ENCODE measurements around the gene ANKS3.

The ANKS3 gene

DNA sequence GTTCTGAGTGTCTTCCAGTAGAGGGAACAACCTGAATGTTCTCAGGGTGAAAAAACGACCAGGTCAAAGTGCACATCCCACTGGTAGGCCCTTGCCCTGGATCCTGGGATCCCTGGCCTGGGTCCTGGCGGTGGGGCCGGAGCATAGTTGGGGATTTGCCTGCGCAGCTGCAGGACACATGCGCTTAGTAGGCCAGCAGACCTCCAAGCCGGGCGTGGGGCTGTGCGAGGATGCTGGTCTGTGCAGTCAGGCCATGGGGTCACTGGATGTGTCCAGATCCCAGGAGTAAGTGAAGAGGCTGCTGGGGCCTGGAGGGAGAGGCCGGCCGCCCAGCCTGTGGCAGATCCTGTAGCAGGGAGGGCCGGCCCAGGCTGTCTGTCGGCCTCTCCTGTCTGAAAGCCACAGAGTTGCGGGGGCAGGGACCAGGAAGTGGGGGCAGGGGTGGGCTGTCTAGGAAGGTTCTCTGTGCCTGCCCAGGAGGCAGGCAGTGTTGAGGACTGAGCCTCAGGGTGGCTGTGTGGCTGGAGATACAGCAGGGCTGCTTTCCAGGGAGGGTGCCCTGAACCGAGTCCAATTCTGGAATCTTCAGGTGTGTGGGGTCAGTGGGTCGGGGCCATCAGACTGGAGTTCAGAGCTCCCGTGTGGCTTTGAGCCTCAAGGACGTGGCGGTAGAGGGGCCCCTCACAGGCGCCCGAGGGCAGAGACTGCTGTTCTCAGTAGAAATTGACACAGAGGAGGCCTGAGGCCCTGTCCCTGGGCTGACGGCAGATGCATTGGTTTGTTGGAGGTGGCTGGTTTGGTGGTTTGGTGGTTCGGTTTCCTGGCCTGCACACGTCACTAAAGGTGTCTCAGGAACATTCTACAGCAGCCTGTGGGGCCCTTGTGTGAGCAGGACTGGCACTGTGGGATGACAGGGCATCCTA is 57.9 kb downstream of the ANKS3 start:
- DNase-seq (ENCODE audit: low read depth), result no peak
- TF ChIP-seq, protein P1, sequence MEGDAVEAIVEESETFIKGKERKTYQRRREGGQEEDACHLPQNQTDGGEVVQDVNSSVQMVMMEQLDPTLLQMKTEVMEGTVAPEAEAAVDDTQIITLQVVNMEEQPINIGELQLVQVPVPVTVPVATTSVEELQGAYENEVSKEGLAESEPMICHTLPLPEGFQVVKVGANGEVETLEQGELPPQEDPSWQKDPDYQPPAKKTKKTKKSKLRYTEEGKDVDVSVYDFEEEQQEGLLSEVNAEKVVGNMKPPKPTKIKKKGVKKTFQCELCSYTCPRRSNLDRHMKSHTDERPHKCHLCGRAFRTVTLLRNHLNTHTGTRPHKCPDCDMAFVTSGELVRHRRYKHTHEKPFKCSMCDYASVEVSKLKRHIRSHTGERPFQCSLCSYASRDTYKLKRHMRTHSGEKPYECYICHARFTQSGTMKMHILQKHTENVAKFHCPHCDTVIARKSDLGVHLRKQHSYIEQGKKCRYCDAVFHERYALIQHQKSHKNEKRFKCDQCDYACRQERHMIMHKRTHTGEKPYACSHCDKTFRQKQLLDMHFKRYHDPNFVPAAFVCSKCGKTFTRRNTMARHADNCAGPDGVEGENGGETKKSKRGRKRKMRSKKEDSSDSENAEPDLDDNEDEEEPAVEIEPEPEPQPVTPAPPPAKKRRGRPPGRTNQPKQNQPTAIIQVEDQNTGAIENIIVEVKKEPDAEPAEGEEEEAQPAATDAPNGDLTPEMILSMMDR (conservative IDR thresholded peaks at IDR 0.05; ENCODE audit: low read depth, low read length), result no peak
- H3K4me3 ChIP-seq (ENCODE audit: low read depth, low read length), result no peak overlapping the region

DNA sequence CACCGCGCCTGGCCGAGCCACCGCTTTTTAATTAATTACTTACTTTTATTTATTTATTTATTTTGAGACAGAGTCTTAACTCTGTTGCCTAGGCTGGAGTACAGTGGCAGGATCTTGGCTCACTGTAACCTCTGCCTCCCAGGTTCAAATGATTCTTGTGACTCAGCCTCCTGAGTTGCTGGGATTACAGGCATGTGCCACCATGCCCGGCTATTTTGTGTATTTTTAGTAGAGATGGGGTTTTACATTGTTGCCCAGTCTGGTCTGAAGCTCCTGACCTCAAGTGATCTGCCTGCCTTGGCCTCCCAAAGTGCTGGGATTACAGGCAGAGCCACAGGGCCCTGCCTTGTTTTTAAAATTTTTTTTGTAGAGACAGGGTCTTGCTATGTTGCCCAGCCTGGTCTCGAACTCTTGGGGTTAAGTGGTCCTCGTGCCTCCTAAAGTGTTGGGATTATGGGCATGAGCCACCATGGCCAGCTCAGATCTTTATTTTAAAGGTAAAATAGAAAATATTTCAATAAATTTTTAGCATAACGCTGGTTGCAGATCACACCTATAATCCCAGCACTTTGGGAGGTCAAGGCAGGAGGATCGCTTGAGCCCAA is 59.0 kb downstream of the ANKS3 start:
- no peak overlapping the region for H3K4me3 ChIP-seq (ENCODE audit: low read depth, low read length)
- DNase-seq (ENCODE audit: low read depth), result no peak
- TF ChIP-seq, protein P1 (conservative IDR thresholded peaks at IDR 0.05; ENCODE audit: low read depth, low read length), result no peak

DNA sequence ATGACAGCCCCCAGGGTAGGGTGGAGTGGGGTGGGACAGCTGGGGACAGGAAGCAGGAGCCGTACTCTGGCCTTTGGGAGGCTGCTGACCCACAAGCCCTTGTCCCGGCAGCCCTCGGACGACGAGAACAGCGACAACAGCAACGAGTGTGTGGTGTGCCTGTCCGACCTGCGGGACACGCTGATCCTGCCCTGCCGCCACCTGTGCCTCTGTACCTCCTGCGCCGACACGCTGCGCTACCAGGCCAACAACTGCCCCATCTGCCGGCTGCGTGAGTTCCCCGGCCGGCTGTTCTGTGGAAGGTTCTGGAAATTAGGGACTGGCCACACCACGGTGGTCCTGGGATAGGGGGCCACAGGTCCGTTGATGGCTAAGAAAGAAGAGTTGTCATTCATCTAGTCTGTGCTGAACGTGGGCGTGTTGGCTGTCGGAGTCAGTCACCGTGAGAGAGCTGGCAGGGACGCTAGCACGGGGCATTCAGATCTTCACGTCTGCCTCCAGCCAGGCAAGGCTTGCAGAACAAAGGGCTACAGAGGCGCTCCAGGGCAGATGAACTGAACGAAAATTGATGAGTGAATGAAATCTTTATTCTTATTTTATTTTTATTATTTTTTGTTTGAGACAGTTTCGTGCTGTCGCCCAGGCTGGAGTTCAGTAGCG is 60.6 kb downstream of the ANKS3 start:
- DNase-seq (ENCODE audit: low read depth), result no peak
- H3K4me3 ChIP-seq (ENCODE audit: low read depth, low read length), result no peak overlapping the region
- TF ChIP-seq, protein P1 (conservative IDR thresholded peaks at IDR 0.05; ENCODE audit: low read depth, low read length), result no peak

DNA sequence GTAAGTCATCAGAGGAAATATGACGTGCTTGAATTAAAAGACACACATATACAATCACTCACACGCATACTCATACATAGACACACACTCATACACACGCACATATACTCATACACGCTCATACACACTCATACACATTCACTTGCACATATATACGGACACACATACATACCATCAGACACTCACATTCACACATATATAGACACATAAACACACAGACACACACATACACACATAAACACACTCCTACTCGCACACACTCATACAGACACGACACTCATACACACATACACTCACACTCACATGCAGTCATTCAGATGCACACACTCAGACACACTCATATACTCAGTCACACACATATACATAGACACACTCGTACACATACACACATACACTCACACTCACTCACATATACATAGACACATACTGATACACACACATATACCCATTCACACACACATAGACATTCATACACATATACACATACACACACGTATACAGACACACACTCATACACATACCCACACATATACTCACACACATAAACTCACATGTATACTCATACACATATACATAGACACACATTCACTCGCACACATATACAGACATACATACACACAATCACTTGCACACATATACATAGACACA is 65.6 kb downstream of the ANKS3 start:
- H3K4me3 ChIP-seq (ENCODE audit: low read depth, low read length), result no peak overlapping the region
- DNase-seq (ENCODE audit: low read depth), result no peak
- TF ChIP-seq, protein P1 (conservative IDR thresholded peaks at IDR 0.05; ENCODE audit: low read depth, low read length), result no peak

DNA sequence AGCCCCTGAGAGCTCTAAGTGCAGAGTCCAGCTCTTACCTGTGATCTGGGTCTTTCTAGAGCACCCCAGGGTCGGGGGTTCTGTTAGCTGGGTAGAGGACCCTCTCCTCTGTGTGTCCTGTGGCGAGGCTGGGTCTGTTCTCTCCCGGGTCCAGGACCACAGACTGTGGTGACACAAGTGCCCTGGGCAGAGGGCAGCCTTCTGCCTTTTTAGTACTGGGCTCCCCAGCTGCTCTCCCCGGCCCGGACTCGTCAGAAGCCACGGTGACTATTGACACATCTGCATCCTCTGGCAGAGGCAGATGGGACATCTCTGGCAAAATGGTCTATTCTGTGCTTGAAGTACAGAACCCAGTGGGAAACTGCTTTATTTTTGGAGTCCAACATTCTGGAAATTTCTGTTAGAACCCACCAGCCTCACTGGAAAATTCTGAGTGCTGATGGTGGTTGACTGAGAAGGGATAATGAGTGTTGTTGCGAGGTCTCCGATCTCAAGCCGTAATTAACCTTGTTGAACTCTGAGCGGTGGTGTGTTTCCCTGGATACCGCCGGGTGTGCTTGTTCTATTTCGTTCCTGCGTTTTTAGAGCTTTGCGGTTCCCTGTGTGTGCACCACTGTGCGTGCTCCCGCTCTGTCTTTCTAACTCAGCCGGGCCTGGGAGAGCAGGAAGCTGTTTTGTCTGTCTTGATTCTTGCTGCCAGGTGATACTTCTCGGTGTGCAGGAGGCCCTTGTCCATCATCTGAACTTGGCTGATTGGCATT is 66.7 kb downstream of the ANKS3 start:
- no peak overlapping the region for H3K4me3 ChIP-seq (ENCODE audit: low read depth, low read length)
- no peak for DNase-seq (ENCODE audit: low read depth)
- TF ChIP-seq, protein P1 (conservative IDR thresholded peaks at IDR 0.05; ENCODE audit: low read depth, low read length), result no peak

DNA sequence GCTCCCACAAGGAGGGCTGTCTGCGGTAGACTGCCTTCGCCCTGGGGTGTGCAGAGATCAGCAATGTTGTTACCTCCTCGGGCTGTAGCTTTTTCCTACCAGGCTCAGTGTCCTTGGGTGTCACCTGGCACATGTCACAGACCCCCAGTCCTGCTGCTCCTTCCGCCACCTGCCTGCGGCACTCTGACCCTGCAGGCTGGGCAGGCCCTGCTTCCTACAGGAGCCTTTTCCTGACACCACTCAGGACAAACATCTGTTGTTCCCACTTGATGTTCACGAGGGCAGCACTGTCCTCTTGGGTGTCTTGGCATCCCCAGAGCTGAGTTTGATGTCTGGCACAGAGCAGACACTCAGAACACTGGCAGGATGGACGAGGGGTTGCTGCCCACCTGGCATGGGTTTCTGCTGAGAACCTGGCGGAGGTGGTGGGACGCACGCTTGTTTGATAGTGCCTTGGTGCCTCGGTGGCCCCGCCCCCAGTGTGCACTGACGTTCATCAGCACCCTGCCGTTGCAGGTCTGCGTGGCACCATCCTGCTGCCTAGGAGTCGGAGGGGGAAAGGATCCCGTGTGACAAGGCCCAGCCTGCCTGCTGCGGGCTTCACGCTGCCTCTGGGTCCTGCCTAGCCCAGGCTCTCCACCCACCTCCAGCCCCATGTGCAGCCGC is 67.4 kb downstream of the ANKS3 start:
- TF ChIP-seq, protein P1 (conservative IDR thresholded peaks at IDR 0.05; ENCODE audit: low read depth, low read length), result no peak
- H3K4me3 ChIP-seq (ENCODE audit: low read depth, low read length), result no peak overlapping the region
- no peak for DNase-seq (ENCODE audit: low read depth)
